Stimulated activated CD8-positive, alpha-beta memory T cell treated with anti-CD3 and anti-CD28 coated beads, Interleukin-12 subunit alpha, Interleukin-12 subunit beta, amount 100 ng/mL, for 4 hours (primary cell): ENCODE data around the gene VRK1.

Experiments
- DNase-seq: peaks from one replicate; pipeline ENCODE4 v3.0.0-alpha.2; 2020; ENCODE audit warnings: low read depth

VRK1 gene

DNA sequence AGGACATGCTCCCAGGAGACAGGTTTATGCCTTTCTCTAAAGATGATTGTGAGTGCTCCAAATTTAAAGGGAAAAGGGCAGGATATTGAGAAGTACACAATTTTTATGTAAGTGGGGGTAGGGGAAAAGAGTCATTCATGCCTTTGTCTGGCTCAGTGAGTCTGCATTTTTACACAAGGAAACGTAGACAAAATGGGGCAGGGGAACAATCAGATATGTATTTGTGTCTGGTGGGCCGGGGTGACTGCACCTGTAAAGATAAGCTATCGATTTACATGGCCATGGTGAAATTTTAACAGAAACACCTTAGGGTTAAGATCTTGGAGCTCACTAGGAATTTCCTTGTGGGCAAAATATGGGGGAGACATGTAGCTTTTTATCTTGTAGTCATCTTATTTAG is 123.6 kb downstream of the VRK1 start:
- DNase-seq: no peak

DNA sequence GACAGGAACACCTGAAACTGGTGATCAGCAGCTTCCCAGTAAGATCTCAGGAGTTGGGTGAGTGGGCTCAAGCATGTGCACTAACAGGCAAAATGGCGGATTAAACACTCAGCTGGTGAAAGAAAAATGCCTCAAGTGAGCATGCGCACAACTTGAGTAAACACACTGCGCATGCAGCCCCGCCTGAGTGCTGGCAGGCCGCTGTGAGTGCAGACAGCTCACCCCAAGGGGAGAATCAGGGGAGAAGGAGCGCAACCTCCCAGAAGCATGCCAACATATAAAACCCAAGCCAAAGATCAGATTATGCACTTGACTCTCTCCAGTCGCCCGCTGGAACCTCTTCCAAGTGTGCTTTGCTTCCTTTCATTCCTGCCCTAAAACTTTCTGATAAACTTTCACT is 125.8 kb downstream of the VRK1 start:
- no peak for DNase-seq

DNA sequence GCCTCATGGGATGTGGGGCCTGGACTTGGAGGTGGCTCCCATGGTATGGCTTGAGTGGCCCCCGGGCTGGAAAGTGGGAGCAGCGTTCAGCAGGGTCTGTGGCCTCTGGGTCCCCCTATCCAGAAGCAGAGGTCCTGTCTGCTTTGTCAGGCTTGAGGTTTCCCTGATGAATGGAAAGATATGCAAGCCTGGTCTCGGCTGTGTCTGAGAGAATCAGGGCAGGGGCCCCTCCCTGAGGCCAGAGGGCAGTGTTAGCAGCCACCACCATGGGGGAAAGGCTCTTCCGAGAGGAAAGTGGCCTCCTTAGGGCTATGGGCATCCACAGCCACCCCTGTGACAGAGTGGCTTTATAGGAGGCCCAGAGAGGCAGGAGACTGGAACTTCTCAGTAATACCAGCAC is 128.2 kb downstream of the VRK1 start:
- DNase-seq: no peak

DNA sequence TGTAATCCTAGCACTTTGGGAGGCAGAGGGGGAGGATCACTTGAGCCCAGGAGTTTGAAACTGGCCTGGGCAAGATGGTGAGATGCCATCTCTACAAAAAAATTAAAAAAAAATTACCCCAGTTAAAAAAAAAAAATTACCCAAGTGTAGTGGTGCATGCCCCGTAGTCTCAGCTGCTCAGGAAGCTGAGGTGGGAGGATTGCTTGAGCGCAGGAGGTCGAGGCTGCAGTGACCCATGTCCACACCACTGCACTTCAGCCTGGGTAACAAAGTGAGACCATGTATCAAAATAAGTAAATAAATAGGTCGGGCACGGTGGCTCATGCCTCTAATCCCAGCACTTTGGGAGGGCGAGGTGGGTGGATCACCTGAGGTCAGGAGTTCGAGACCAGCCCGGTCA is 128.8 kb downstream of the VRK1 start:
- no peak for DNase-seq

DNA sequence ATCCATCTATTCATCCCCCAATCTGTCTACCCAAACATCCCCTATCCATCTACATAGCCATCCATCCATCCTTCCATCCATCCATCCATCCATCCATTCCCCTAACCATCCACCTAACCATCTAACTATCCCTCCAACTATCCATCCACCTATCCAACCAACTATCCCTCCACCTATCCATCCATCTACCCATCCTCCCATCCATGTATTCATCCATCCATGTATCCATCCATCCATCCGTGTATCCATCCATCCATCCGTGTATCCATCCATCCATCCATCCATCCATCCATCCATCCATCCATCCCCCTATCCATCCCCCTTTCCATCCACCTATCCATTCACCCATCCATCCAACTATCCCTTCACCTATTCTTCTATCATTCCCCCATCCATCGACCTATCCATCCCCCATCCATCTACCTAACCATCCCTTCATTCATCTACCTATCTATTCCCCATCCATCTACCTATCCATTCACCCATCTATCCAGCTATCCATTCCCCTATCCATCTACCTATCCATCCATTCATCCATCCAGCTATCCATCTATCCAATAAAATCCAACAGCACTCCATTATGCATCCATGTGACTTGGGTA is 131.7 kb downstream of the VRK1 start:
- no peak for DNase-seq

DNA sequence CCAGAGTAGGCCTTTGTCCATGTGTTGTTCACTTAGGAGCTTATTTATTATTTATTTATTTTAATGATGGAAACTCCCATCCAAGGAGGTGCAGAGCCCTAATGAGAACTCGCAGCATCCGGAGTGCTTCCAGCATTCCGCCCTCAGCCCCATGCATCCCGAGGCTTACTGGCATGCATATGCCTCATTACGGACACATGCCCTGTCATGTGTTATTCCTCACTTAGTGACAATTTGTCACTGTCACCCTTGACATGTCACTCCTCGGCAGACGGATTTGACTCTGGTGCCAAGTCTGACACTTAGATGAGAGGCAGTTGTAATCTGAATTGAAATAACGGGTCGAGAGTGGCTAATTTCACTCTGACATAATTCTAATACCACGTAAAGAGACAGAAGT is 132.8 kb downstream of the VRK1 start:
- no peak for DNase-seq

DNA sequence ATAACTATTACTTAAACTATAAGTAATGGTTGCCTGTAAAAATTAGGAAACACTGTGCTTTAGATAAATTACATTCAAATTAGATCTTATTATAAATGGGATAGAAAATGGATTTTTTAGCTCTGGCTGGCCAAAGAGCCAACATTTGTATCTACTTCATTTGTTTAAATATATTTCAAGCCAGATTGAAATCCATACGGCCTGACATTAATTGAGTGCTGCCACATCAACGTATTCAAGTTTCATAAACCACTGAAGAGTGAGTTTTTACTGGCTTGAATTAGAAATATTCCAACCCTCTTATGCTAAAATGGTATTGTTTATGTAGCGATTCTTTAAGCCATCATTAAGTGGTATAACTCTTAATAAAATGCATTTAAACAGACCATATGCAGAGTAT is 133.3 kb downstream of the VRK1 start:
- no peak for DNase-seq
